VCaP (cell line): ENCODE data around the gene ARHGAP22.
A peak's percentile ranks its signal among the peaks of the same experiment; 100 is the strongest.

Source experiments
- H3K27ac ChIP-seq: fragments of 450-650 bp; 2 replicates; pipeline ENCODE4 v1.5.1; 2017
- CTCF ChIP-seq: fragments of 450-650 bp; conservative IDR thresholded peaks from 2 replicates; pipeline ENCODE4 v1.5.1; 2017; ENCODE audit warnings: mild to moderate bottlenecking, moderate library complexity

Gene ARHGAP22

GRCh38 chr10:48609441-48609840, 4.6 kb upstream of the ARHGAP22 start:
- no peak overlapping the region for H3K27ac ChIP-seq
- TF ChIP-seq CTCF: no peak

- no peak overlapping the region for H3K27ac ChIP-seq
- no peak for TF ChIP-seq CTCF
Measured at GRCh38 chr10:48608976-48609375, 4.1 kb upstream of the ARHGAP22 start.

- peak; percentile 73 for TF ChIP-seq CTCF
- no peak overlapping the region for H3K27ac ChIP-seq
Measured at GRCh38 chr10:48608279-48608681, 3.4 kb upstream of the ARHGAP22 start.

GRCh38 chr10:48607356-48608278, 2.7 kb upstream of the ARHGAP22 start:
- TF ChIP-seq CTCF: no peak
- H3K27ac ChIP-seq: no peak overlapping the region

- no peak overlapping the region for H3K27ac ChIP-seq
- TF ChIP-seq CTCF: no peak
Measured at GRCh38 chr10:48606530-48607355, 1.9 kb upstream of the ARHGAP22 start.

- no peak for TF ChIP-seq CTCF
- no peak overlapping the region for H3K27ac ChIP-seq
Measured at GRCh38 chr10:48605786-48606529, 1.1 kb upstream of the ARHGAP22 start.
